RWPE2 (cell line): ENCODE results near the gene ACSL1.

Experiments used
- ATAC-seq: fragments of 200-7000 bp; cut with Tn5 transposase; 3 replicates; pipeline ENCODE4 v1.9.1; 2021; ENCODE audit warnings: low read depth
- DNase-seq: peaks from one replicate; pipeline ENCODE4 v3.0.0-alpha.2; 2020; ENCODE audit warnings: low spot score
- H3K27ac ChIP-seq: fragments of 450-650 bp; 2 replicates; pipeline ENCODE4 v1.5.1; 2017; ENCODE audit warnings: mild to moderate bottlenecking; ENCODE audit not compliant: poor library complexity, severe bottlenecking
- H3K27me3 ChIP-seq: fragments of 250-450 bp; sonication (Bioruptor Pico); 2 replicates; pipeline ENCODE4 v1.5.1; 2021; ENCODE audit warnings: mild to moderate bottlenecking, moderate library complexity; ENCODE audit not compliant: insufficient read depth, poor library complexity, severe bottlenecking
- H3K36me3 ChIP-seq: fragments of 250-450 bp; sonication (Bioruptor Pico); 2 replicates; pipeline ENCODE4 v1.5.1; 2020; ENCODE audit warnings: low read depth, mild to moderate bottlenecking, moderate library complexity
- H3K4me1 ChIP-seq: fragments of 250-450 bp; sonication (Bioruptor Pico); 2 replicates; pipeline ENCODE4 v1.5.1; 2021; ENCODE audit warnings: mild to moderate bottlenecking, moderate library complexity; ENCODE audit not compliant: insufficient read depth, poor library complexity, severe bottlenecking
- H3K4me3 ChIP-seq: fragments of 250-450 bp; sonication (Bioruptor Pico); 2 replicates; pipeline ENCODE4 v1.5.1; 2021; ENCODE audit warnings: mild to moderate bottlenecking, moderate library complexity; ENCODE audit not compliant: severe bottlenecking
- H3K9me3 ChIP-seq: fragments of 250-450 bp; sonication (Bioruptor Pico); 2 replicates; pipeline ENCODE4 v1.5.1; 2021; ENCODE audit warnings: mild to moderate bottlenecking, moderate library complexity; ENCODE audit not compliant: severe bottlenecking
- TF ChIP-seq, protein P1 (sequence below): fragments of 450-650 bp; IDR thresholded peaks from one replicate; pipeline ENCODE4 v1.5.1; 2017; ENCODE audit warnings: mild to moderate bottlenecking, moderate library complexity; ENCODE audit not compliant: poor library complexity, severe bottlenecking

ACSL1 gene

DNA sequence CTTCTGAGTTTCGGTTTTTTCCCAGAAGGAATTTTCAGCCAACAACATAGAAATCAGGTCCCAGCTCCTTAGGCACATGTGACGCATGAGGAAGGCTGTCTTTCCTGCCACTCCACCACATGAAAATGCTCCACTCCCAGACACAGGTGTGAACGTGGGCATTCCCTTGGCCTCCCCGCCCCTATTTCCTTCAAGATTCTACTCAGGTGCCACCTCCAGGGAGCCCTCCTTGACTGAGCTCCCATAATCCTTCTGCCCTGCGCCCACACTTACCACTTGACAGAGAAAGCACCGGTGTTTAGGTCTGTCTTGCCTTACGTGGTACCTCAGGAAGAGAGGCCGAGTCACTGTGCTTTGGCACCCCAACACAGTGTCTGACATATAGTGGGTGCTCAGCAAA is 47.4 kb downstream of the ACSL1 start:
- ATAC-seq = no peak
- Histone ChIP-seq H3K4me1 (no peaks in the 10 kb centered on the region), H3K4me3 (no peak overlapping the region), H3K36me3 (peaks cover 6% of the 10 kb centered on the region; the same call in 1 of the 2 replicates), H3K27me3 (no peaks in the 10 kb centered on the region), H3K9me3 (no peaks in the 10 kb centered on the region), H3K27ac (no peak overlapping the region)
- TF ChIP-seq, protein P1, sequence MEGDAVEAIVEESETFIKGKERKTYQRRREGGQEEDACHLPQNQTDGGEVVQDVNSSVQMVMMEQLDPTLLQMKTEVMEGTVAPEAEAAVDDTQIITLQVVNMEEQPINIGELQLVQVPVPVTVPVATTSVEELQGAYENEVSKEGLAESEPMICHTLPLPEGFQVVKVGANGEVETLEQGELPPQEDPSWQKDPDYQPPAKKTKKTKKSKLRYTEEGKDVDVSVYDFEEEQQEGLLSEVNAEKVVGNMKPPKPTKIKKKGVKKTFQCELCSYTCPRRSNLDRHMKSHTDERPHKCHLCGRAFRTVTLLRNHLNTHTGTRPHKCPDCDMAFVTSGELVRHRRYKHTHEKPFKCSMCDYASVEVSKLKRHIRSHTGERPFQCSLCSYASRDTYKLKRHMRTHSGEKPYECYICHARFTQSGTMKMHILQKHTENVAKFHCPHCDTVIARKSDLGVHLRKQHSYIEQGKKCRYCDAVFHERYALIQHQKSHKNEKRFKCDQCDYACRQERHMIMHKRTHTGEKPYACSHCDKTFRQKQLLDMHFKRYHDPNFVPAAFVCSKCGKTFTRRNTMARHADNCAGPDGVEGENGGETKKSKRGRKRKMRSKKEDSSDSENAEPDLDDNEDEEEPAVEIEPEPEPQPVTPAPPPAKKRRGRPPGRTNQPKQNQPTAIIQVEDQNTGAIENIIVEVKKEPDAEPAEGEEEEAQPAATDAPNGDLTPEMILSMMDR = no peak
- DNase-seq = no peak

DNA sequence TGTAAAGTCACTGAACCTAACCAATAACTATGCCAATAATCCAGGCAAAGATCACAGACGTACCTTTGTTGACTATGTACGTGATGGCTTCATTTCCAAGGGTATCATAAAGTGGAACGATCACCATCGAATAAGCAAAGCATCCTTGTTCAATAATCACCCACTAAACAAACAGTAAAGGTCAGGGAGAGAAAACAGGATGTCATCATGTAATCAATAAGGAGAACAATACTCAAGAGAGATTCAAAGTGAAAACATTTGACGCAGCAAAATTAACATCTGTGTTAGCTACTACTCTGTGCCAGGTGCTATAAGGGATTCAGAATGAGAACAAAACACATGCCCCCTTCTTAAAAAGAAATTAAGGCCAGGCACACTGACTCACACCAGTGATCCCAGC is 48.9 kb downstream of the ACSL1 start:
- H3K4me3 ChIP-seq = no peak overlapping the region
- H3K27ac ChIP-seq = no peak overlapping the region
- no peaks in the 10 kb centered on the region for H3K27me3 ChIP-seq
- no peaks in the 10 kb centered on the region for H3K4me1 ChIP-seq
- DNase-seq (no peak), ATAC-seq (no peak)
- TF ChIP-seq, protein P1 = no peak
- peaks cover 4% of the 10 kb centered on the region; the same call in 1 of the 2 replicates for H3K36me3 ChIP-seq
- H3K9me3 ChIP-seq = no peaks in the 10 kb centered on the region

DNA sequence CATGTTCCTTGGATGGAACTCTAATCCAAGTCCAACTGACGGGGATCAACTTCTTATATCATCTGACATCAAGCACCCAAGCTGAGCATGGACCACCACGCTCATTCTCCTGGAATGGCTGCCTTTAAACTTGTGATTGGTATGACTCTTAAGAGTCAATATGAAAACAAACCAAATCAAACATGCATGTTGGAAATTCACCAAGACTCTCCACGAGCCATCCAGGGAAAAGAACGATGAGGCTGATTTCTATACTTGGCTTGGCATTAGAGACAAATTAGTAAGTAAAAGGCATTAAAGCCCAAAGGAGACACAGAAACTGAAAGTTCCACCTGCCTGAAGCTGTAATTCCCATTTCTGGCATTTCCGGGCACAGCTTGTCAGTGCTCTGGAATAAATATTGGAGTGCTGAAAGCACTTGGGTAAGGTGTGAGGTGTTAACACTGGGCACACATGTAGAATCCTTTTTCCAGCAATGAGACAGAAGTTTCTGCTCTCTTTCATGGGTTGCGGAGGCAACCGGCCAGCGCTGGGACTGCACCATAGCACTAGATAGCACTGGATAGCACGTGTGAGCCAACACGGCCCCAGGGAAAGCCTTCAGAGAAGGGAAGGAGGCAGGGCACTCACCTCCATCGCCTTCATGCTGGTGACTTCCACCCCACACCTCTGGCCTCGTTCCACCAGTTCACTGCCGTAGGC is 49.8 kb downstream of the ACSL1 start:
- Histone ChIP-seq H3K9me3 (no peaks in the 10 kb centered on the region), H3K4me1 (no peaks in the 10 kb centered on the region), H3K4me3 (no peak overlapping the region), H3K27me3 (no peaks in the 10 kb centered on the region), H3K27ac (no peak overlapping the region), H3K36me3 (peaks cover 4% of the 10 kb centered on the region; the same call in 1 of the 2 replicates)
- ATAC-seq = no peak
- DNase-seq = no peak
- TF ChIP-seq, protein P1 = no peak

DNA sequence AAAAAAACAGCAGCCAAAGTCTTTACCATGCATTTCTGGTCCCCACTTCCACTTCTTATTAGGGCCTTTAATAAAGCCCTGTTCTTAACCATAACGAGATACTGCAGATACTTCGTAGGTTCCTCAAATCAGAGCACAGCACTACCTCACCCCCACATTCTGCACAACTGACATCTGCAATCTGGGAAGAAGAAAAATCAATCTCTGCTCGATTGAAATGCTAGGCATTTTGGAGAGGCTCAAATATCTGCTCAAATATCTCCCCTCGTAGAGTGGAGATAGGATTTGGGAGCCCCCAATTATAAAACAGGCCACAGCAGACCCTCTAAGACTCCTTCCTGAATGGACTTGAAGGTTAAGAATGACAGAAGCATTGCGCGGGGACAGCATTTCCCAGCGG is 51.6 kb downstream of the ACSL1 start:
- Histone ChIP-seq H3K36me3 (peaks cover 8% of the 10 kb centered on the region; the same call in 1 of the 2 replicates), H3K9me3 (no peaks in the 10 kb centered on the region), H3K4me3 (no peak overlapping the region), H3K27ac (no peak overlapping the region), H3K27me3 (no peaks in the 10 kb centered on the region), H3K4me1 (no peaks in the 10 kb centered on the region)
- ATAC-seq (no peak), DNase-seq (no peak)
- TF ChIP-seq, protein P1 = no peak

DNA sequence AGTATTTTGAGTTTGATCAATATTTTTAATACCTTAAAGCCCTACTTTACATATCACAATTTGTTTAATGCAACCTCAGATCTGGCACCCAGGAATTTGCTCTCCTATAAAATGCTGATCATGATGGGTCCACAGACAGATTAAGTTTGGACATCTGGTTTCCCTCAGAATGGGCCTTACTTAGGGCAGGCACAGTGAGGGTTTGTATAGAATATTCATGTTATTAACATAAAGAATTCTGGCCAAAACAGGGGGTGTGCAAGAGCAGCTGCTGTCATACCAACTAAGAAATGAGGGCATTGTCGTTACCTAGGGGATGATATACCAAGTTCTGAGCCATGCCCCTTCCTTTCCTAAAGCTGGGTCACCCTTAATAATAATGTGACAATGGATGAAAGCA is 54.4 kb downstream of the ACSL1 start:
- Histone ChIP-seq H3K27ac (no peak overlapping the region), H3K27me3 (no peaks in the 10 kb centered on the region), H3K9me3 (no peaks in the 10 kb centered on the region), H3K36me3 (peaks cover 20% of the 10 kb centered on the region), H3K4me1 (no peaks in the 10 kb centered on the region), H3K4me3 (no peak overlapping the region)
- TF ChIP-seq, protein P1 = no peak
- DNase-seq (no peak), ATAC-seq (no peak)
